ENCODE results near the gene CDH11.

The CDH11 gene

DNA sequence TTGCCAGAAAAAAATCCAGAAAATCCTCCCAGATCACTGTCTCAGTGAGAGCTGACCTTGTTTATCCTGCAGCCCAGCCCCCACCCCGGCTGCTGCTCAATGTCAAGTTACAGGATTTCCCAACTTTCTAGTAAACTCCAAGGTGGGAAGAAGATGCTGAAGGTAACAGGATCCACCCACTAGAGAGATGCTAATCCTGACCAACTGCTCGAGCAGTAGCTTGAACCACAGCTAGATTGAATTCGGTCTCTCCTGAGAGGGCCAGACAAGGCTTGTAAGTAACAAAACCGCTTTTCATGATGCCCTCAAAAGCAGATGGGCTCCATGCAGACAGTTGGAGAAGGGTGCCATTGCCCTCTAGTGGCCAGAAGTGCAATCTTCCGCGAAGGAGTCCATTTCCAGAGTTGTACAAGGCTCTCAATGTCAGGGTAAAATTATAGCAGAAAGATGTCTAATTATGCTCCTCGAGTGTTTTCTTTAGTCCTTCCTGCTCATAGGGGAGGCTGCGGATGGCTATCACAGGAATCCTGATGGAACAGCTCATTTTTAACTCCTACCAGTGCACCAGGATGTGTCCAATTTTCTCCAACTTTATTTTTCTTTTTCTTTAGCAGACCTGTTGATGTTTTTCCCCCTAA lies 3.9 kb downstream of the CDH11 start:
- in situ Hi-C loops (cut with HindIII; ENCODE audit: low sequenced_read_pairs), result no loop called here

DNA sequence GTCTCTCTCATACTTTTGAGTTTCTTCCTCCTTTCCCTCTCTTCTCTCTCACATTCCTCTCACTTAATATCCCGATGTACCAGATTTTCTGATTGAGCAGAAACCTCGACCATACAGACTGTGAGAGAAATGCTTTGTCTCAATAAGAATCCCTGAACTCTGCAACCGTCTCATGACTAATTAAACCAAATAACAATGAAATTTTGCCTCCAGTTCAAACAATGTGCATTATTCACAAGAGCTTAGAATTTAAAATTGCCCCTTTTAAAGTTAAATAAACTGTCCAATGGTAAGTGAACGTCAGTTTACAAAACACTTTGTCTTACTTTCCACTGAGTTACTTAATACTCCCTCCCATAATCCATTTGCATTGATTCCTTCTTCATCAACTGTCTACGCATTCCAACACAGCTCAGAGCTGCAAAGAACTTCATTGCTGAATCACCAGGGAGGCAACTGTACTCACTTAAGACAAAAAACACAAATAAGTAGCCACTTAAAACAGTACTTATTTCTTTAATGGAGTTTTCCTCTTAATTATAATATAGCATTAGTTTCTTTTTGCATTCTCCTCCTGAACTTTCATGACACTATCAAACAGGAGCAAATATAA lies 4.9 kb downstream of the CDH11 start:
- in situ Hi-C loops (cut with HindIII; ENCODE audit: low sequenced_read_pairs), result no loop called here

DNA sequence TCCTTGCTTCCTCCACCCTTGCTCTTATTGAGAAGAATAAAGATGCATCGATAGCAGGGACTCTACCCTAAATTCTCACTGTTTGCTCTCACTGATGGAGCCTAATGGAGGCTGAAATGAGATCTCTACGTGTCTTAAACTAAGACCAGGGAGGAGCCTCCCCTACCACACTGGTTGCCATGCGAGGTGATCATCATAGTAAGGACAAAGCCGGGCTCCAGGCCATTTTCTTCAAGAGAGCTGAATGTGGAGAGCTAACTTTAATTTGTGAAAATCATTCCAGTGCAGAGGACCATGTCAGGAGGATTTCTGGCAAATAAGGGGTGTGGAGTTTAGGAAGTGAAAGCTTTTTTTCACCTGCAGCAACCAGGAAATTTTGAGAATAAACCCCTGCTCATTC lies 5.6 kb downstream of the CDH11 start:
- in situ Hi-C loops (cut with HindIII; ENCODE audit: low sequenced_read_pairs), result no loop called here

DNA sequence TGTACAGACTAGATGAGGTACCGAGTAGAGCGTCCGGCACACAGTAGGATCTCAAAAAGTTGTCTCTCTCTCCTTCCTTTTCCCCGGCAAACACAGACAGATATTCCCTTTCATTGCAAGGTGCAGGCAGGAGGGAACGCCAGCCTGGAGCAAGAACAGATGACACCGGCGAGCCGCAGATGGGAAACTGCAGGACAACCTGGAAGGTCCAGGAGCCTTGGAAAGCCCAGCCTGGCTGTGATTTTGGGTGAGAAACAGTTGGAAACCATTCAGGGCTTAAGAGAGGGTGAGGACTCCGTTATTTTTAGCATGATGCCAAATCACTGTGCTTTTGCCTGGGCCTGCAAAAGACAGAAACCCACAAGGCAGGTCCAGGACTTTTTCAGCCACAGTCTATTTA lies 7.3 kb downstream of the CDH11 start:
- in situ Hi-C loops (cut with HindIII; ENCODE audit: low sequenced_read_pairs), result no loop called here

DNA sequence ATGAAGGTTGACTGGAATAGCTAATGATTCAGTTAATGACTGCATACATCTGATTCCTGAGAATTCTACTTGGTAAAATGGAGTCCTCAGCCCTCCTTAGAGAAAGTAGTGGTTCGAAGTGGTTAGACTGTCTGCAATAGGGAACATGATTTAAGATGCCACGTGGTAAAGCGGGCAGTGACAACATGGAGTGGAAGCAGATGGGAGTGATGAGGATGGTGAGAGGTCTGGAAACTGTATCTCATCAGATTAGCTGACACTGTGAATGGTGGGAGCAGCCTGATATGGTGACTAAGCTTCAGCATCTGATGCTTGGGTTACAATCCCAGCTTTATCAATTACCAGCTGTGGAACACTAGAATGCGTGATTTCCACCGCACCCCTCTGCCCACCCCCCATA lies 8.4 kb downstream of the CDH11 start:
- in situ Hi-C loops (cut with HindIII; ENCODE audit: low sequenced_read_pairs), result no loop called here

DNA sequence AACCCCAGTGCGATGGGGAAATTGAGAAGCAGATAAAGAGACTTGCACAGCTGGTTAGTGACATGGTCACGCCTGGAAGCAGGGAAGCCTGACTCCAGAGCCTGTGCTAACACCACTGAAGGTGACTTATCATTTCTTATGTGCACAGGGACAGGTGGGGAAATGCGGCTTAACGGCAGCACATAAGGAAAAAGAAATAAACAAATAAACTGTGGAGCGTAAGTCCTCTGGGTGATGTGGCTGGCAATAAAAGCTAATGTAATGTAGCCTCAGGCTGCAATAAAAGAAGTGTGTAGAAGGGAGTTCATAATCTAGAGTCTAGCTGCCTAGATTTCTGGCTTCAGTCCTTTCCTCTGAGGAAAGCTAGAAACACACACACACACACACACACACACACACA lies 10.6 kb downstream of the CDH11 start:
- in situ Hi-C loops (cut with HindIII; ENCODE audit: low sequenced_read_pairs), result no loop called here

DNA sequence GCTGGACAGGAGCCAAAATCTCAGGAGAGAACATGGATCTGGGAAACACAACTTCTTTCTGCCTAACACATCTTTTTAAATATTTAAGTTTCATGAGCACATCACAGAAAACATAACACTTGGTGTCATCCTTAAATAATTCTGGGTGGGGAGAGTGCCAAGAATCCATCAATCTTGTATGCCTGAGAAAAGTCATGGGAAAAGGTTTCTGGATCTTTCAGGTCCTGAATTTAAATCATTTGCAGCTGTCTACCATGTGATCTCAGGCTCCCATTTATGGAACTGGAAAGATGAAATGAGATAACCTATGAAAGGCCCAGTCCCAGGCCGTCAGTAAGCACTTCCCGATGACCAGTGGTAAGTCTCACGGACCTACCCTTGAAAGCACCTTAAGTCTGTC lies 15.1 kb downstream of the CDH11 start:
- in situ Hi-C loops (cut with HindIII; ENCODE audit: low sequenced_read_pairs), result no loop called here

DNA sequence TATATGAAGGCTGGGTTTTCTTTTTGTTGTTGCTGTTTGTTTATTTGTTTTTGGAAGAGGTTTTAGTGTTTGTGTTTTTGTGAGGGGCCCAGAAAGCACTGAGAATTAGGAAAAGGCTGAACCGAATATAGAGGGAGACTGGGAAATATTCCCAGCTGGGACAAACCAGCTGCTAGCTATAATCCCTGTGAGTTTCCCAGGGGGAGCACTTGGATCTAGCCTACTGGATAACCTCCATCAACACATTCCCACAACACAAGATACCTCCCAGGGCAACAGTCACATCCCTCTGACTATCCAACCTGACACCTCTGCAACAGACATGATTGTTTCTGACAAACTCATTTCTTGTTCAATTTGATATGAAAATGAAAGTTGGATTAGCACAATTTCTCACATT lies 16.7 kb downstream of the CDH11 start:
- in situ Hi-C loops (cut with HindIII; ENCODE audit: low sequenced_read_pairs), result no loop called here

DNA sequence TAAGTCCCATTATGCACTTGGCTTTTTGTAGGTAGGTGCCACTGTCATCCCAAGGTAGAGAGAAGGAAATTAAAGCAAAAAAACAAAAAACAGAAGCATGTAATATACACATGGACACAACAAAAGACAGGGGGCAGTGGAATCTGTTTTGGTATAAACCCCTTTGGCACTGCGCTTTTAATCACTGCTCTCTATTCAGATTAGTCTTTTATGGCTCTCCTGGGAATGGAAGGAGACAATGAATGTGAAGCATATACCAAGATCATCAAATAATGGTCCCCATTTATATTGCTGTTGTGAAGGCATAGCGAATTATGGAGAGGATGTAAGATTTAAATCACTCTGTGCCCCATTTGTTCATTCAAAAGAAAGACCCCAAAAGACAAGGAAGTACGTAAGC lies 17.4 kb downstream of the CDH11 start:
- in situ Hi-C loops (cut with HindIII; ENCODE audit: low sequenced_read_pairs), result no loop called here

DNA sequence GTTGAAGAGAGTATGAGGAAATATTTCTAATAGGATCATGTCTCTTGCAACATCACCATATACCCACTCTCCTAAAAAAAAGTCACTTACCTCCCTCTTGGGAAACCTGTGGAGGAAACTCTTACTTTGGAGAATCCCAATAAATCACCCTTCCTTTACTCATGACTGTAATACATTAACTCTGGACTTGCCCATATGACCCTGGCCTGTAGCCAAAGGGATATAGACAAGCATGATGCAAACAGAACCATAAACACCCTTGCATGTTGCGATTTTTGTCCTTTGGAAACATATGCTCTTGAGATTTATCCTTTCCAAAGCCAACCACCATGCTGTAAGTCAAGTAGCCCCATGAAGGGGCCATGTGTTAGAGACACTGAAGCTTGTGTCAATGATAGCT lies 19.5 kb downstream of the CDH11 start:
- in situ Hi-C loops (cut with HindIII; ENCODE audit: low sequenced_read_pairs), result no loop called here

DNA sequence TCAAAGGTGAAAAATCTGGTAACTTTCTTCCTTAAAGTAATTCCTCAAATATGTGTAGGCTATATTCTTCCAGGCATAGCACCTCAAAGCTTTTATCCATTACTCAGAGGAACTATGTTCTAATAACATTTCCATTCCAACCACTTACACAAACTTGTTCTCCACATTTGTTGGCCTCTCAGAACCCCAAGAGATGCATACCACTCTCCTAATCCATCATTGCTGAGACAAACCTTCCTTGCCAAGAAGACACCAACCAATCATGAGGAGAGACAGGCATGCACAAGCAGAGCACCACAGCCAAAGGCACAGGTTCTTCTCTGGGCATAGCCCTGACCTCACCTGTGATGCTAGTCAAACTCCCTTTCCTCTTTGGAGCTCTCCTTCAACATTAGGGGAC lies 20.9 kb downstream of the CDH11 start:
- in situ Hi-C loops (cut with HindIII; ENCODE audit: low sequenced_read_pairs), result no loop called here

DNA sequence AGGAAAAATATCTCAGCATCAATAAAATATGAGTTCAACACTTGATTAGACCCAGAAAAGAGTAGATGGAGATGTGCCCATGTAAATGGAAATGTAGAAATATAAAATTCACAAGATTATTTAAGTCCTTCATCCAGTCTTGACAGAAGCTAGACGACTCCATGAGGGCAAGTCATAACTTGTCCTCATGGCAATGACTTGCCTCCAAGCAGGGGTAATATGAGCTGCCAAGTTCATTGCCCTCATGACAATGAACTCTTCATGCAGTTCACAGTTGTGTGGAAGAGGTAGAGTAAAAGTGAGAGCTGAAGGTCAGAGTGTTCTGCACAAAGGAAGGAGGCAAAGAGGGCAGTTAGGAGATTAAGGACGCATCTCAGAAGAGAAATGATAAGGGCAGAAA lies 22.3 kb downstream of the CDH11 start:
- in situ Hi-C loops (cut with HindIII; ENCODE audit: low sequenced_read_pairs), result no loop called here

DNA sequence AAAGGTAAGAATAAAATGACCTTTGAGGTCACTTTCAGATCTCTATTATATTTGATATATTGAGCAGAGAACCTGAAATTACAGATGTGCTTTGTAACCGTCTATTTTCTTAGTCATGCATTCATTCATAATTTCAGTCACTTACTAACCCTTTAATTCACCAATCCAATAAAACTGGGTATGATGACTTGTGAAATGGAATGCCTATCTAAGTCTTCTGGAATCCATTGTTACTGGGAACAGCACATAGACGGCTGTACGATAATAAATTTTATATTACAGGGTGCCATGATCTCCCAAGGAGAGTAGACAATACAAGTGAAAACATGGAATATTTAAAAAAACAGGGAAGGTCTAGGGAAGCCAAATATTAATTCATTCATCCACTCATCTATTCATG lies 22.9 kb downstream of the CDH11 start:
- in situ Hi-C loops (cut with HindIII; ENCODE audit: low sequenced_read_pairs), result no loop called here

DNA sequence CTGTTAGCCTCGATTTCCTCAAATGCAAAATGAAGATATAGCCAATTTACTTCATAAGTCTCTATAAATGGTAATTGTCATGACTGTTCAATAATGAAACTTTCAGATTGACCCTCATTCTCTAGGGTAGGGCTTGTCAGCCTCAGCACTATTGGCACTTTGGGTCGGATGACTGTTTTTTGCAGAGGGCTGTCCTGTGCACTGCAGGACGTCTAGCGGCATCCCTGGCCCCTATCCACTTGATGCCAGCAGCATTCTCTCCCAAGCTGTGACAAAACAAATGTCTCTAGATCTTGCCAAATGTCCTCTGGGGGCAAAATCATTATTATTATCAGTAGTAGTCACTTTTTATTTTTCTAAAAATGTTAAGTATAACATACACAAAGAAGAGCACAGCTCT lies 24.6 kb downstream of the CDH11 start:
- in situ Hi-C loops (cut with HindIII; ENCODE audit: low sequenced_read_pairs), result no loop called here

DNA sequence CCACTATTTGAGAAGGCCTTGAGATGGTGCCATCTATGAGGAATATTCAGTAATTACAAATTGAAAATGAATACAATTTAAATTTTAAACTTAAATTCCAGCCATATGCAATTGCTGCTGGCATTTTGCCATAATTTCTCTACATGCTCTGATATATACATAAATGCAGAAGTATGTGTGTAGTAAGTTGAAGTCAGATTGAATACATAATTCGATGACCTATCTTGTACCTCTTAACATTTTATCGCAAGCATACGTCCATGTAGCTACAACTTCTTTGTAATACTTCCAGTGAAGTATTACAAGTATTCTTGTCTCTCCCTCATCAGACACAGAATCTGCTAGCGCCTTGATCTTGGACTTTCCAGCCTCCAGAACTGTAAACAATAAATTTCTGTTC lies 26.0 kb downstream of the CDH11 start:
- in situ Hi-C loops (cut with HindIII; ENCODE audit: low sequenced_read_pairs), result no loop called here

DNA sequence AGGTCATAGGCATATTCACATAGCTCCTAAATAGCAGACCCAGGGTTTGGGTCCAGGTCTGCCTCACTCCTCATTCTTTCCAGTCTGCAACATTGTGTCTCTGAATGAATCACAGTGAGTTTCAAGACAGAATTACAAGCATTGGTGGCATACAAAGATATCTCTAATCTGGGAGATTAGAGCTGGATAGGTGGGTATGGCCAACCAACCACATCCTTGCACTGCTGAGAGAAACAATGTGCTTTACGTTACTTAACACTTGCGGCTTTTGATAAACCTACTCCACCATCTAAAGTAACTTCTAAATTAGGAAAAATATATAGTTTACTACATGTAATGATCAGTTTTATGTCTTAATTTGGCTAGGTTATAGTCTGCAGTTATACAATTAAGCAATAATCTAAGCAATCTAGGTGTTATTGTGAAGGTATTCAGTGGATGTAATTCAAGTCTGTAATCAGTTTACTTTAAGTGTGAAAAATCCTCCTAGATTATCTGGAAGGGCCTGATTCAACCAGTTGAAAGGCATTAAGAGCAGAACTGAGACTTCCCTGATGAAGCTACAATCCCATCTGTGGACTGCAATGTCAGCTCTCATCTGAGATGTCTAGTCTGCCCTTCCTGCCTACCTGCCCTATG lies 26.7 kb downstream of the CDH11 start:
- in situ Hi-C loops (cut with HindIII; ENCODE audit: low sequenced_read_pairs), result no loop called here

DNA sequence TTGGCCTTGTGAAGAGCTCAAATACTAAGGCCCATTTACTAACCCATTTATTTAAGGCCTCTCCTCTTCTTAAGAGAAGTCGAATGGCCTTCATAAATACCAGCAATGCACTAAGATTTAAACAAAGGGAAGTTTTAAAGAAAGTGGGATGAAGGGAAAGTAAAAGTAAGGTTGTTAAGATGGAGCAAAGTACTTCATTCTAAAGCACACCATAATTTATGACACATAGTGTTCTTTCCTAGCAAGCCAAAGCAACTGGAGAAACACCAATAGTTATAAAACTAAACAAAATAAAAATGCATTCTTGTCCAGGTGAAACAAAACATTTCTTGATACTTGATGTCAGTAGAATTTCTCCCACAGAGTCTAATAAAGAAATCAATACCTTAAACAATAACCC lies 27.9 kb downstream of the CDH11 start:
- in situ Hi-C loops (cut with HindIII; ENCODE audit: low sequenced_read_pairs), result no loop called here

DNA sequence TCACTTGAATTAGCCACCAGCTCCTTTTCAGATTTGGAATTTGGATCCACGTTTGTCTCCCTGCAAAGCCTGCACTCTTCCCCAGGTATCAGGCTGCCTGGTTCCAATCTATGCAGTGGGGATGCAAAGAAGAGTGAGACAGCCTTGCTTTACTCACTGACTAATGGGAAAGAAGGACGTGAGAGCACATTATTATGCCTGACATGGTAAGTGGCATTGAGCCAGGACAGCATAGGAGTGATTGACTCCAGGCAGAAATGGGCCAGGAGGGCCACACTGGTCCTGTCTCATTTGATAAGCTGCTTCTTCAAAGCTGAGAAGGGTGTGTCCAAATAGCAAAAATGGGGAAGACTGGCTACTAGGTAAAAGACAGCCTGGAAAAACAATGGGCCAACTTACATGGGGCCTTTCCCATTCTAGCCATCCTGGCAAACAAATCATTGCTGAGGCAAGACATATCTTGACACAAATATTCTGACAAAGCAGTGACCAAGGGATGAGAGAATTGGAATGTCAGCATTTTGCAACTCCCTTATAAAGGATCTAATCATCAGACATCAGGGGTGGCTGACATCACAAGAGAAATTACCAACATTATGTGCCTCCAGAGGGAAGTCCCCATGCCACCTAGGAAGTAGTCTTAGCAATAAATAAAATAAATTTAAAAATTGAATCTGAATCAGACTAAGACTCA lies 38.6 kb downstream of the CDH11 start:
- in situ Hi-C loops (cut with HindIII; ENCODE audit: low sequenced_read_pairs), result no loop called here

DNA sequence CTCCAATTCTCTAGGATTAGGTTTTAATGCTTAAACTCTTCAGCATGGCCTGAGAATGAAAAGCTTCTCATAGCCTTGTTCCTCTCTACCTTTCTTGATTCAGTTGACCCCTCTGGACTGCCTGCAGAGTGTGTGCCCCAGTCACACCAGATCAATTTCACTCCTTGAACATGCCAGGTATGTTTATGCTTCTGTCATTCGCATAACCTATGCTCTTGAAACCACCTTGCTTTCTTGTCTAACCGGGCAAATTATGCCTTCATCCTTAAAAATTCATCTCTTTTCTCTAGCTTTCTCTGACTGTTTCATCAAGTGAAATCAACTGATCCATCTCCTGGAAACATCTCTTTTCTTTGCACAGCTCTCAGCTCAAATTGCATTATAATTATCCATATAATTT lies 42.3 kb downstream of the CDH11 start:
- in situ Hi-C loops (cut with HindIII; ENCODE audit: low sequenced_read_pairs), result no loop called here

DNA sequence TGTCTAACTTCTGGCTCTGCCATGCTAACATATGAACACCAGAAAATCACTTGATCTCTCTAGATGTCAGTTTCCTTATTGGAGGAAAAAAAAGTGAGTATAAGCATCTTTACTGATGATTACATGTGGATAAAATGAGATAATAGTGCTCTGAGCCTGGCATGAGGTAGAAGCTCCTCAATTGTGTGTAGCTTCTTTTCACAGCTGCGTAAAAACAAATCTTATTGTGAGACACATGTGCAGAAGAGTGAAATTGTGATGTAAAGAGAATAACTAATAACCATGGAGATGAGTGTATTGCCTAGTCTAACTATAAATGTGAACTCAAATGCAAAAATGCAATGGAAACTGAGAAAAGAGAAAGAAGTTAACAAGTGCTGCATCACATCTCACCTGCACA lies 44.7 kb downstream of the CDH11 start:
- in situ Hi-C loops (cut with HindIII; ENCODE audit: low sequenced_read_pairs), result no loop called here

DNA sequence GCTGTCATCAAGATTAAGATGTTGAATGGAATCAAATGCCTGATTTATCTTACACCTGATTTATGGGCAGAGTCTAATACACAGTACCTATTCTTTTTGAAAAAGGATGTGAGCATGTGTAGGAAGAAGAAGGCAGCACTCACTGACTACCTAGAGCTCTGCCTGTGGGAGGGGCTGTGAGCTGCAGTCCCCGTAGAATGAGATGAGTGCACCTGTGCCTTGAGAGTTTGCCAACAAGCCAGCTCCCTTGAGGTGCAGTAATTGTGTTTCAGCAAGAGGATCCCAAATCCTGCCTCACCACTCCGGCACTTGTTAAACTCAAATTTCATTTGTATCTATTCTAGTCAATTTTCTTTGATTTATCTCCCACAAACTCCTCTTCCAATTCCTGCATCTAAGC lies 46.0 kb downstream of the CDH11 start:
- in situ Hi-C loops (cut with HindIII; ENCODE audit: low sequenced_read_pairs), result no loop called here

Measured in DLD1 (cell line).